Endothelial cell (in vitro differentiated cells): ENCODE results near the gene GPLD1. TPM values are rescaled to one million over a fixed set of nuclear protein-coding genes. Genes with fewer than 3 reads are reported as not detected.
"Not testable (repeated sequence)": the region's sequence is repeated elsewhere in the genome, so short reads cannot be mapped to it uniquely, and the experiment has no call there.

Experiments used
- DNase-seq: peaks from one replicate; pipeline ENCODE4 v3.0.0; 2021; ENCODE audit warnings: low spot score
- H3K27ac Mint-ChIP-seq: one replicate; pipeline ENCODE4 v1.8.0; 2021; ENCODE audit warnings: mixed read lengths, inconsistent platforms; ENCODE audit not compliant: unreplicated experiment
- H3K27me3 Mint-ChIP-seq: one replicate; pipeline ENCODE4 v1.8.0; 2021; ENCODE audit warnings: mild to moderate bottlenecking, moderate library complexity, mixed read lengths, inconsistent platforms; ENCODE audit not compliant: unreplicated experiment
- H3K36me3 Mint-ChIP-seq: one replicate; pipeline ENCODE4 v1.8.0; 2021; ENCODE audit warnings: mild to moderate bottlenecking, low read depth, mixed read lengths, inconsistent platforms; ENCODE audit not compliant: unreplicated experiment
- H3K4me1 Mint-ChIP-seq: one replicate; pipeline ENCODE4 v1.8.0; 2021; ENCODE audit warnings: mild to moderate bottlenecking, mixed read lengths, inconsistent platforms; ENCODE audit not compliant: unreplicated experiment
- H3K4me3 Mint-ChIP-seq: one replicate; pipeline ENCODE4 v1.8.0; 2021; ENCODE audit warnings: mild to moderate bottlenecking, mixed read lengths, inconsistent platforms; ENCODE audit not compliant: unreplicated experiment
- H3K9me3 Mint-ChIP-seq: one replicate; pipeline ENCODE4 v1.8.0; 2021; ENCODE audit warnings: mixed read lengths, inconsistent platforms; ENCODE audit not compliant: unreplicated experiment
- CTCF ChIP-seq: fragments of 200-600 bp; sonication (generic); IDR thresholded peaks from one replicate; pipeline ENCODE4 v1.5.0; 2021; ENCODE audit warnings: antibody characterized with exemption; ENCODE audit not compliant: unreplicated experiment
- total RNA-seq: library from RNA; stranded (reverse); fragmentation: NEBNext Ultra II Directional; extraction: Animal tissue kit (Norgen Biotek cat#: 25700); gene quantifications from one replicate; pipeline ENCODE4 v1.2.1, GENCODE V29; 2021; ENCODE audit not compliant: unreplicated experiment

Gene GPLD1
- total RNA-seq, 1 donor from 2014 or later = 1.2 TPM

- Mint-ChIP-seq H3K36me3 (peaks cover 9% of the 10 kb centered on the region), H3K9me3 (no peaks in the 10 kb centered on the region), H3K27me3 (no peaks in the 10 kb centered on the region), H3K4me3 (peak within 1 kb of the TSS; percentile 98), H3K4me1 (peaks cover 28% of the 10 kb centered on the region), H3K27ac (peak within 1 kb of the TSS; percentile 74)
- no peak for TF ChIP-seq CTCF
- peak; percentile 68 for DNase-seq
Measured at GRCh38 chr6:24402697-24403500, 86.5 kb downstream of the GPLD1 start, which contains the start of gene MRS2. MRS2 (plus strand) TSS chr6:24402936; CDS start chr6:24403047, 111 bp downstream.

GRCh38 chr6:24401458-24401857 is 87.9 kb downstream of the GPLD1 start:
- peaks cover 28% of the 10 kb centered on the region for H3K4me1 Mint-ChIP-seq
- H3K27ac Mint-ChIP-seq = no peak overlapping the region
- no peak overlapping the region for H3K4me3 Mint-ChIP-seq

GRCh38 chr6:24400045-24401039 is 89.0 kb downstream of the GPLD1 start:
- H3K27ac Mint-ChIP-seq = peak overlapping the region; percentile 74
- not testable (repeated sequence) for H3K27me3 Mint-ChIP-seq, H3K36me3 Mint-ChIP-seq, H3K9me3 Mint-ChIP-seq, DNase-seq
- peak overlapping the region; percentile 62 for H3K4me3 Mint-ChIP-seq
- peaks cover 28% of the 10 kb centered on the region for H3K4me1 Mint-ChIP-seq

More at GRCh38 chr6:24401458-24401857, 87.9 kb downstream of the GPLD1 start:
- no peak for DNase-seq
- TF ChIP-seq CTCF = no peak
- no peaks in the 10 kb centered on the region for H3K27me3 Mint-ChIP-seq
- H3K36me3 Mint-ChIP-seq = peaks cover 9% of the 10 kb centered on the region
- no peaks in the 10 kb centered on the region for H3K9me3 Mint-ChIP-seq

- DNase-seq = no peak
- no peaks in the 10 kb centered on the region for H3K9me3 Mint-ChIP-seq
- peaks cover 1% of the 10 kb centered on the region for H3K27me3 Mint-ChIP-seq
- no peak for TF ChIP-seq CTCF
- no peaks in the 10 kb centered on the region for H3K36me3 Mint-ChIP-seq
- H3K4me3 Mint-ChIP-seq = no peak overlapping the region
- H3K27ac Mint-ChIP-seq = no peak overlapping the region
- peaks cover 18% of the 10 kb centered on the region for H3K4me1 Mint-ChIP-seq
Measured at GRCh38 chr6:24397631-24398030, 91.7 kb downstream of the GPLD1 start.

GRCh38 chr6:24396824-24397223 is 92.6 kb downstream of the GPLD1 start:
- H3K27ac Mint-ChIP-seq = no peak overlapping the region
- H3K36me3 Mint-ChIP-seq = no peaks in the 10 kb centered on the region
- TF ChIP-seq CTCF = no peak

More at GRCh38 chr6:24396824-24397223, 92.6 kb downstream of the GPLD1 start:
- no peaks in the 10 kb centered on the region for H3K9me3 Mint-ChIP-seq
- peaks cover 18% of the 10 kb centered on the region for H3K4me1 Mint-ChIP-seq
- no peak overlapping the region for H3K4me3 Mint-ChIP-seq
- H3K27me3 Mint-ChIP-seq = peaks cover 1% of the 10 kb centered on the region
- DNase-seq = no peak
